ENCODE results near the gene UMOD. TPM values are rescaled to one million over a fixed set of nuclear protein-coding genes. Genes with fewer than 3 reads are reported as not detected.

Gene UMOD
- polyA plus RNA-seq (2012; ENCODE audit: low read depth, missing spikeins) = not detected

GRCh38 chr16:20352615-20353014 lies at the start of gene UMOD:
Gene UMOD, minus strand, starts transcription at chr16:20352715. Its CDS starts 1,978 bp downstream, at chr16:20350737.
- FAIRE-seq (no peak), DNase-seq (ENCODE audit: insufficient read length, low spot score) (no peak)
- TF ChIP-seq POLR2AphosphoS5 (IDR thresholded peaks at IDR 0.05; ENCODE audit: low read depth, low read length) (no peak), TAF1 (IDR thresholded peaks at IDR 0.05; ENCODE audit: low read depth, low read length) (no peak), POLR2A (IDR thresholded peaks at IDR 0.05; ENCODE audit: low read depth, low read length) (no peak), PAX5 (IDR thresholded peaks at IDR 0.05; ENCODE audit: insufficient read depth, low read length, severe bottlenecking) (no peak), POU2F2 (IDR thresholded peaks at IDR 0.05; ENCODE audit: low read depth, low read length) (no peak), SPI1 (IDR thresholded peaks at IDR 0.05; ENCODE audit: low read depth, low read length) (no peak)

- FAIRE-seq (no peak), DNase-seq (ENCODE audit: insufficient read length, low spot score) (no peak)
- no peak for TF ChIP-seq TAF1 (IDR thresholded peaks at IDR 0.05; ENCODE audit: low read depth, low read length)
- no peak for TF ChIP-seq POU2F2 (IDR thresholded peaks at IDR 0.05; ENCODE audit: low read depth, low read length)
- TF ChIP-seq POLR2AphosphoS5 (IDR thresholded peaks at IDR 0.05; ENCODE audit: low read depth, low read length) = no peak
- TF ChIP-seq SPI1 (IDR thresholded peaks at IDR 0.05; ENCODE audit: low read depth, low read length) = no peak
- no peak for TF ChIP-seq POLR2A (IDR thresholded peaks at IDR 0.05; ENCODE audit: low read depth, low read length)
- TF ChIP-seq PAX5 (IDR thresholded peaks at IDR 0.05; ENCODE audit: insufficient read depth, low read length, severe bottlenecking) = no peak
Observed at GRCh38 chr16:20401475-20402016, 49.0 kb upstream of the UMOD start.

GRCh38 chr16:20401066-20401465 lies 48.6 kb upstream of the UMOD start:
- DNase-seq (ENCODE audit: insufficient read length, low spot score) (no peak), FAIRE-seq (no peak)
- no peak for TF ChIP-seq PAX5 (IDR thresholded peaks at IDR 0.05; ENCODE audit: insufficient read depth, low read length, severe bottlenecking)
- no peak for TF ChIP-seq POU2F2 (IDR thresholded peaks at IDR 0.05; ENCODE audit: low read depth, low read length)
- no peak for TF ChIP-seq TAF1 (IDR thresholded peaks at IDR 0.05; ENCODE audit: low read depth, low read length)
- TF ChIP-seq POLR2AphosphoS5 (IDR thresholded peaks at IDR 0.05; ENCODE audit: low read depth, low read length) = no peak
- no peak for TF ChIP-seq POLR2A (IDR thresholded peaks at IDR 0.05; ENCODE audit: low read depth, low read length)
- TF ChIP-seq SPI1 (IDR thresholded peaks at IDR 0.05; ENCODE audit: low read depth, low read length) = no peak

- no peak for FAIRE-seq
- no peak for DNase-seq (ENCODE audit: insufficient read length, low spot score)
- TF ChIP-seq PAX5 (IDR thresholded peaks at IDR 0.05; ENCODE audit: insufficient read depth, low read length, severe bottlenecking) (no peak), SPI1 (IDR thresholded peaks at IDR 0.05; ENCODE audit: low read depth, low read length) (no peak), POLR2A (IDR thresholded peaks at IDR 0.05; ENCODE audit: low read depth, low read length) (no peak), POU2F2 (IDR thresholded peaks at IDR 0.05; ENCODE audit: low read depth, low read length) (no peak), POLR2AphosphoS5 (IDR thresholded peaks at IDR 0.05; ENCODE audit: low read depth, low read length) (no peak), TAF1 (IDR thresholded peaks at IDR 0.05; ENCODE audit: low read depth, low read length) (no peak)
Observed at GRCh38 chr16:20399185-20399584, 46.7 kb upstream of the UMOD start.

- DNase-seq (ENCODE audit: insufficient read length, low spot score) = no peak
- TF ChIP-seq TAF1 (IDR thresholded peaks at IDR 0.05; ENCODE audit: low read depth, low read length) (no peak), POU2F2 (IDR thresholded peaks at IDR 0.05; ENCODE audit: low read depth, low read length) (no peak), POLR2AphosphoS5 (IDR thresholded peaks at IDR 0.05; ENCODE audit: low read depth, low read length) (no peak), PAX5 (IDR thresholded peaks at IDR 0.05; ENCODE audit: insufficient read depth, low read length, severe bottlenecking) (no peak), SPI1 (IDR thresholded peaks at IDR 0.05; ENCODE audit: low read depth, low read length) (no peak), POLR2A (IDR thresholded peaks at IDR 0.05; ENCODE audit: low read depth, low read length) (no peak)
- FAIRE-seq = no peak
Observed at GRCh38 chr16:20398603-20399002, 46.1 kb upstream of the UMOD start.

GRCh38 chr16:20397468-20398074 lies 45.1 kb upstream of the UMOD start:
- FAIRE-seq (no peak), DNase-seq (ENCODE audit: insufficient read length, low spot score) (no peak)
- TF ChIP-seq PAX5 (IDR thresholded peaks at IDR 0.05; ENCODE audit: insufficient read depth, low read length, severe bottlenecking) = no peak
- TF ChIP-seq POLR2AphosphoS5 (IDR thresholded peaks at IDR 0.05; ENCODE audit: low read depth, low read length) = no peak
- TF ChIP-seq SPI1 (IDR thresholded peaks at IDR 0.05; ENCODE audit: low read depth, low read length) = no peak
- TF ChIP-seq TAF1 (IDR thresholded peaks at IDR 0.05; ENCODE audit: low read depth, low read length) = no peak
- no peak for TF ChIP-seq POU2F2 (IDR thresholded peaks at IDR 0.05; ENCODE audit: low read depth, low read length)
- no peak for TF ChIP-seq POLR2A (IDR thresholded peaks at IDR 0.05; ENCODE audit: low read depth, low read length)

- TF ChIP-seq PAX5 (IDR thresholded peaks at IDR 0.05; ENCODE audit: insufficient read depth, low read length, severe bottlenecking) = no peak
- no peak for TF ChIP-seq SPI1 (IDR thresholded peaks at IDR 0.05; ENCODE audit: low read depth, low read length)
- TF ChIP-seq TAF1 (IDR thresholded peaks at IDR 0.05; ENCODE audit: low read depth, low read length) = no peak
- no peak for TF ChIP-seq POU2F2 (IDR thresholded peaks at IDR 0.05; ENCODE audit: low read depth, low read length)
- TF ChIP-seq POLR2AphosphoS5 (IDR thresholded peaks at IDR 0.05; ENCODE audit: low read depth, low read length) = no peak
- TF ChIP-seq POLR2A (IDR thresholded peaks at IDR 0.05; ENCODE audit: low read depth, low read length) = no peak
- no peak for FAIRE-seq
- no peak for DNase-seq (ENCODE audit: insufficient read length, low spot score)
Observed at GRCh38 chr16:20396846-20397467, 44.4 kb upstream of the UMOD start.

GRCh38 chr16:20395946-20396345 lies 43.4 kb upstream of the UMOD start:
- no peak for FAIRE-seq

More at GRCh38 chr16:20395946-20396345, 43.4 kb upstream of the UMOD start:
- no peak for DNase-seq (ENCODE audit: insufficient read length, low spot score)
- TF ChIP-seq PAX5 (IDR thresholded peaks at IDR 0.05; ENCODE audit: insufficient read depth, low read length, severe bottlenecking) (no peak), SPI1 (IDR thresholded peaks at IDR 0.05; ENCODE audit: low read depth, low read length) (no peak), TAF1 (IDR thresholded peaks at IDR 0.05; ENCODE audit: low read depth, low read length) (no peak), POLR2A (IDR thresholded peaks at IDR 0.05; ENCODE audit: low read depth, low read length) (no peak), POU2F2 (IDR thresholded peaks at IDR 0.05; ENCODE audit: low read depth, low read length) (no peak), POLR2AphosphoS5 (IDR thresholded peaks at IDR 0.05; ENCODE audit: low read depth, low read length) (no peak)

Measured in GM12891 (cell line).